GM18868 (cell line): Measurements from ENCODE around the gene NAA80.
"Not testable (repeated sequence)": the region's sequence is repeated elsewhere in the genome, so short reads cannot be mapped to it uniquely, and the experiment has no call there.

Source experiments
- ATAC-seq: cut with Tn5 transposase; IDR thresholded peaks from one replicate; pipeline ENCODE4 v1.9.1; 2021; ENCODE audit warnings: mild to moderate bottlenecking, moderate library complexity; ENCODE audit not compliant: unreplicated experiment

Gene NAA80

DNA sequence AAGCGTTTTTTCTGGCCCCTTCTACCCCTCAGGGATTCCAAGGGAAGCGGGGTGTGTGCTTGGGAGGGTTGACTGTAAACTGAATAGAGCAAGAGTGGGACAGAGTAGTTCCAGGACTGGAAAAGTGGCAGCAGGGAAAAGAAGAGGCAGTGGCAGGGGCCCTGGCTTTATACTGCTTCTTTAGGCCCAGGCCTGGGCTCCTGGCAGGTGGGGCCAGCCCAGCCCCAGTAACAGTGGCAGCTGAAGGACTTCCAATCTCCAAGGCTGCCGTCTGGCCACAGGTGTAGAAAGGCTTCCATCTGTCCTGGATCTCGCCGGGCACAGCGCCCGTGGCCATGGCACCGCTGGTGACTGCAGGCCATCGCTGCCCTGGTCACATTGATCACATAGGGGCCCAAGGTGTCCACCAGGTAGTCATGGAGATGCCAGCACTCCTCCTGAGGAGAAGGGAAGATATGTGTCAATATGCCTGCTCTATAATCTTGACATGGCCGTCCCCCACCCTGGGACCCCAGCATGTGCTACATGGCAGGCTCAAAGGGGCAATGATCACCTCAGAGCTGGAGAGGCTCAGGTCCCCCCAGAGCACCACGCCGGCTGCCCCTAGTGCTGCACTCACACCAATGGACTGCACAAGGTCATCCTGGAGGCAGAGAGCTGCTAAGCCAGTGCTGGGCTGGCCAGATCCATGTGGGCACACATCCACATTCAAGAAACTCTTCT is 6.0 kb downstream of the NAA80 start:
- no peak for ATAC-seq

DNA sequence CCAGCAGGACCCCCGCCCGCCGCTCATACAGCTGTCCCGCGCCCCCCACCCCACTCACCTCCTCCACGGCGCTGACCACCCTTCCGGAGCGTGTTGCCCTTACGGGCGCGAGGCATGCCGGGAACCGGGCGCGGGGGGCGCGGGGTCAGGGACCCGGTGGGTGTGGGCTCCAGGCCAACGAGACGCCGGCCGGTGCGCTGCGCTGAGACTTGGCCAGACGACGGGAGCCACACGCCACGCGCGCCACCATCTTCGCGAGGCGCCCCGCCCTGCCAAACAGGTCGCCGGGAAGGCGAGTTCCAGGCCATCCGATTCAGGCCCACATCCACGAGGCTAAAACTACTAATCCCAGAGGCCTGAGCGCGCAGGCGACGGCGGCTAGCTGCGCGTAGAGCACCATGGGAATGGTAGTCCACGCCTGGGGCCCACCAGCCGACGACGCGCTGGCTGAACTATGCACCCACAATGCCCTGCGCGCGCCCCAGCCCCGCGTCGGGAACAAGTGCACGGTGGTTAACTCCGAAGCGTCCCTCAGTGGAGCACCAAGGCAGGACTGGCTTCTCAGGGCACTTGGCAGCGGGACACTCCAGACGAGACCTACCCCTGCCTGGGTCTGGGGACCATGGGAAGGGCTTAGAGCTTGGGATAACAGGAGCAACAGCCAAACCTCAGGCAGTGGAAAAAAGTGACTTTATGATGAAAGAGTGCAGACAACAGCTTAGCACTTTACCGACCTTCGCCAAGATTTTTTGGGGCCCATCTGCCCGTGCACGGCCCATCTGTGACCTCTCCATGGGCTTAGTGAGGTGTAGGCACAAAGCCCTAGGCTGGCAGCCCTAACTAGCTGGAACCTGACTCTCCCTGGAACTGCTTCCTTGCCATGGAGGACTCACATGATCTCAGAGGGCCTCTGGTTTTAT is 6.8 kb downstream of the NAA80 start, which contains the start of gene IFRD2:
IFRD2 (minus strand) TSS at position 271 of the 920 bp plus-strand sequence; CDS start at position 116, 155 bp downstream.
- peak; percentile 94 for ATAC-seq

DNA sequence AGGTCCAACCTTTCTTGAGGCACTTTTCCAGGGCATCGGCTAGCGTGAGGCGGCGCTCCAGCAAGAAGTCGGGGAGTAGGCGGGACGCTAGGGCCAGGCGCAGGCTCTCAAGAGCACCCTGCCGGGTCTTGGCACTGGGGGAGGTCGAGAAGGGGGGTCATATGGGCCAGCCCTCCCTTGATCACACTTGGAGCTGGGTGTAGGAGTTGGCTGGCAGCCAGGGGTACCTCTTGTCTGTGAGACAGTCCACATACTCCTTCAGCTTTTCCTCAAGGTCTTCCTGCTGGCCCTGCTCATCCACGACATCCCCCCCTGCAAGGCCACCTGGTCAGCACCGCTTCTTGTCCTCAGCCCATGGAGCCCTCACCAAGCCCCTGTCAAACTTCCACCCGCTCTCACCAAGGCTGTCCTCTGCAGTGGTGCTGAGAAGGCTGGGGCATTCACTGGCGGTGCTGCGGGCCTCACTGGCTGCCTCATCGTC is 9.0 kb downstream of the NAA80 start:
- no peak for ATAC-seq

DNA sequence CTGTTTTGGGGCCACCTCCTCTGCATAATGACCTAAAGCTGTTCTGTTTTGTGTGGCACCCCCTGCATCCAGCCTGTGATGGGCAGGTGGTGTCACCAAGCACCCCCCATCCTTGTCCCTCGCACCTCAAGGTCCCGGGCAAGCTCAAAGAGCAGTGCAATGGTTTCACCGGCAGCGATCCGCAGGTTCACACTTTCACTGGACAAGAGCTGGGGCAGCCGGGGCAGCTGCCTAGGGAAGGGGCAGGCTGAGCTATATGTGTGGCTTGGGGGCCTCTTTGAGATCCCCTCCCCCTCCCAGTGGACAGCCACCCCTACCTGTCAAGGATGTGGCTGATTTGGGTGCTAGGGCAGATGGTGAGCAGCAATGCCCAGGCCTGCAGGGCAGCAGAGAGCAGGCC is 10.1 kb downstream of the NAA80 start:
- no peak for ATAC-seq

DNA sequence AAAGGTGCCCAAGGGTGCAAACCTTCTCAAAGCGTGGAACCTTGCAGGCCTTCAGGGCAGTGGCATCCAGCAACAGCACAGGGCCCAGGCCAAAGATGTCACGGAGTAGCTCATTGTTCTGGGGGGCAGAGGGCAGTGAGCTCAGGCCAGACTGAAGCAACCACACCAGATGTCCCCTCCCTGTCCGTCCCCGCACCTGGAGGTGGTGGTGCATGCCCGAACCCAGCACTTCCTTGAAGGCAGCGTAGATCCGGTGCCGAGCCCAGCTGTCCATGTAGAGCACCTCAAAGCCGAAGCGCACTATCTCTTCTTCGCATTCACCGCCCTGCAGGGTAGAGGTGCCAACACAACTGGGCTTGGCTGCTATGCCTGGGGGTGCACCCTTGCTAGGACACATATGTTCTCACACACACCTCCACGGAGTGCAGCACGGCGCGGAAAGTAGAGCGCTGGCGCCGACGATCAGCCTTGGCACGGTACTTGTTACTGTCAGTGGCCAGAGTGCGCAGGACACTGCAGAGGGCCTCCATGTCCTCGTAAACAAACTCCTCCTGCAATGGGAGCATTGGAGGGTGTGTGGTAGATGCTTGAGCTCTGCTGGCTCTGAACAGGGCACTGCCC is 10.7 kb downstream of the NAA80 start:
- no peak for ATAC-seq

DNA sequence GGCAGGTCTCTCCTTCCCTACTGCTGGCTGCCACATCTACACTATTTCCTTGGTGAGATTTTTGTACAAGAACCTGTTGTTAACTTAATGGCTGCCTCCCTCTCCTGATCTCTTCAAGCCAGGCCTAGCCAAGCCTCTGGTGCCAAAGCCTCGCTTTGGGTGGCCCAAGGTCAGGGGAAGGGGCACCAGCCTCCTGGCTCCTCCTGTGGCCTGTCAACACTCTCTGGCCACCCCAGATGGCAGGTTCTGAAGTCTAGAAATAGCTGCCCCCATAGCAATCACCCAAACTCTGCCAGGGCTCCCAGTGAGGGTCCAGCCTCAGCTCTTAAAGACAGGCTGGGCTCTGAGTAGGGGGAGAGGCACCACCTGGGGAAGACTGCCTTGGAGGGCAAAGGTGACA is 11.9 kb downstream of the NAA80 start:
- ATAC-seq = no peak

DNA sequence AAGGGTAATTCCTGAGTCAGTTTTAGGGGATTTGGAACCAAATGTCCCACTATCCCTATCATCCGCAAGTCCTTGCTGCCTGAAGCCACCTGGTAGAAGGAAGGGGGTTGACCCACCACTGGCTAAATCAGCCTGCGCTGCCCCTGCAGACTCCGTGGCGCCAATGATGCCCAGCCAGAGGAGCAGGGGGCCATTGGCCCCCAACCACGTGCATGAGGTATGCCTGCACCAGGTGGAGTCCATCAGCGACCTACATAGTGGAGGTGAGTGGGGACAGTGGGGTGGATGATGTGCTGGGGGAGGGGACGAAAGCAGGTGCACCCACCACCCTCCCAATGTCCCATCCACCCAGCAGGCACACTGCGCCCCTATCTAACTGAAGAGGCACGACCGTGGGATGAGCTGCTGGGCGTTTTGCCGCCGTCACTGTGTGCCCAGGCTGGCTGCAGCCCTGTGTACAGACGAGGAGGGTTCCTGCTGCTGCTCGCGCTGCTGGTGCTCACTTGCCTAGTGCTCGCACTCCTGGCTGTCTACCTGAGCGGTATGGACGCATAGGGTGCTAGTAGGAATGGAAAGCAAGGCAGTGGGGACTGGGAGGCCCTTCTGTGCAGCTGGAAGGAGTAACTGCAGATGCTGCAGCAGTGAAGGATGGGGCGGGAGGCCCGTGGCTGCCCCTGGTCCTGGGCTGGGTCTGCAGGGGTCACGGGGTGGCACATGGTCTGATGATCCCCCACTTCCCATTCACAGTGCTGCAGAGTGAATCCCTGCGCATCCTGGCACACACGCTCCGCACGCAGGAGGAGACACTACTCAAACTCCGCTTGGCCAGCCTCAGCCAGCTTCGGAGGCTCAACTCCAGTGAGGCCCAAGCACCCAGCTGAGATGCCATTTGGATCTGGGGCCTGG is 12.6 kb downstream of the NAA80 start:
- ATAC-seq = no peak

DNA sequence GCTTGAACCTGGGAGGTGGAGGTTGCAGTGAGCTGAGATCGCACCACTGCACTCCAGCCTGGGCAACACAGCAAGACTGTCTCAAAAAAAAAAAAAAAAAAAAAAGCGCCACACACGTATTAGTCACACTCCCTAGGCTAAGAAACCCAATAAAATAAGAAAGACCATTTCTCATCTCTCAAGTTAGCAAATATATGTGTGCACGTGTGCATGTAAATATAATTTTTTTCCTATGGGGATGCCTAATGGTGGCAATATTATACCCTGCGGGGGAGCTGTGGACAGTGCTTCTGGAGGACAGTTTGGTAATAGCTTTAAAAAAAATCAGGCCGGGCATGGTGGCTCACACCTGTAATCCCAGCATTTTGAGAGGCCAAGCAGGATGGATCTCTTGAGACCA is 15.1 kb downstream of the NAA80 start:
- ATAC-seq = not testable (repeated sequence)

DNA sequence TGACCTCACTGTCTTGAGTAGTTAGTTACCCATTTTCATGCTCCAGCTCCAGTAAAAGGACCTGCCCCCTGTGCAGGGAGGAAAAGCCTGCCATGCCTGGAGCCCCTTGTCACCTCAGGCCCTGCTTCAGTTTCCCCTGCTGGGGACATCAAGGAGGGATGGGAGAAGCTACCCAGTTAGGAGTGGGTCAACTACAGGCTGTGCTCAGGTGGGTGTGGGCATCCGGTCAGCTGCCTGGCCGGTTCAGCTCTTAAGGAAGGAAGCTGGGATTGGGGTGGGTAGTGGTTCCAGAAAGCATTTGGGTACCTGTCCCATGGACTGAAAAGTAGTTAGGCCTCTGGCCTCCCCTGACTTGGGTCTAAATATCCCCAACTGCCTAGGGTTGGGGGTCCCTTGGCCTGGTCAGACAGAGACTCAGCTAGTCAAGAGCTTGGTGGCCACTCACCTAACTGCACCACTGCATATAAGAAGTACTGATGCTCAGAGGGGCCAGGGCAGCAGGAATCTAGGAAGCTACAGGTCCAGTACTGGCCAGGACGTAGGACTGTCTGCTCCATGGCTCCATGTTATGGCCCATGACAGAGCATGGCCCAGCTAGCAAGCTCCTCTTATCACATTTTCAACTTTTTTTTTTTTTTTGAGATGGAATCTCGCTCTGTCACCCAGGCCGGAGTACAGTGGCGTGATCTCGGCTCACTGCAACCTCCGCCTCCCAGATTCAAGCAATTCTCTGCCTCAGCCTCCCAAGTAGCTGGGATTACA is 19.8 kb downstream of the NAA80 start:
- ATAC-seq = no peak

DNA sequence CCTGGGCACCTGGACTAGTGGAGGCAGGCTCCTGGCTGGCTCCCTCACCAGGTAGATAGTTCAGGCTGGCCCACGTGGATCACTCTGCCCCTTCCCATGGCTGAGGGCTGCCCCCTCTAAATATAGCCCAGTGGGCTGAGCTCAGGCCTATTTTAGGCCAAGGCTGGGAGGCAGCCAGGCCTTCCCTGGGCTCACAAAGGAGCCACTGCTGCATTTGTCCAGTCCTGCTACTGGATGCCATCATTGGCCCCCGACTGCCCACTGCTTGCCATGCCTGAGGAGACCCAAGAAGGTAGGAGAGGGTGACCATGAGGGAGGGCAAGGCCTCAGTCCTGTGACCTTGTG is 20.4 kb downstream of the NAA80 start, which contains the start of gene LSMEM2:
LSMEM2 (plus strand) TSS at position 208 of the 345 bp plus-strand sequence; CDS start at position 235, 27 bp downstream.
- no peak for ATAC-seq

DNA sequence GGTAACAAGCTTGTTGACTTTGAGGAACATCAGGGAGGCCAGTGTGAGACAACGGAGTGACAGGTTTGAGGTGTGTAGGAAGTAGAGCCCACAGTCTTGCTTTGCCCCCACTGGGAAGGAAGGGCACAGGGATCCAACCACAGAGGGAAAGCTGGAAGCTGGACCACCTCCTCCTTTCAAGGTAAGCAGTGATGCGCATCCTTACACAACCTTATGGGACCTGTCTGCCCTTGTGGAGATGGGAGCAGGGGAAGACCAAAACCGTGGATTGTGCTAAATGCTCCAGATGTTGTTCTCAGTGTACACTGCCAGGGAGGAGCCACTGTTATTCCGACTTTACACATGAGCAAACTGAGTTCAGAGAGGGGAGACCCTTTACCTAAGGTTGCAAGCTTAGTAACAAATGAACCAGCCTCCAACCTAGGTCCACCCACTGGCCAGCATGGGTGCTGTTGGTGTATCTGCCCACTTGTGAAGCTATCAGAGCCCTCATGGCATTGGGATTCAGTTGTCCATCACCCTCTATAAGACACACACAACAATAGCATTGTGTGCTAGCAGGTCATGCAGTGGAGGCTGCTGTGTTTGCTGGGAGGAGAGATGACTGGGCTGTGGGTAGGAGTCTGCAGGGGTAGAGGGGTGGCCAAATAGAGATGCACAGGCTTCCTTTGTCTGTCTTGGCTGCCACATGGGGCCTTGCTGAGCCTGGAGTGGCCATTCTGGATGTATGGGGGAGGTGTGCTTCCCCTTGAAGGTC is 20.9 kb downstream of the NAA80 start:
- ATAC-seq = no peak

DNA sequence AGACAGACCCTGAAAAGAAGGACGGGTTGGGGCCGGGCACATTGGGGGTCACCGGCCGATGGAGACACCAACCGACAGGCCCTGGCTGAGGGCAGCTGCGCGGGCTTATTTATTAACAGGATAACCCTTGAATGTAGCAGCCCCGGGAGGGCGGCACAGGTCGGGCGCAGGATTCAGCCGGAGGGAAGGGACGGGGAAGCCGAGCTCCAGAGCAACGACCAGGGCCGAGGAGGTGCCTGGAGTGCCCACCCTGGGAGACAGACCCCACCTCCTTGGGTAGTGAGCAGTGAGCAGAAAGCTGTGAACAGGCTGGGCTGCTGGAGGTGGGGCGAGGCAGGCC is 22.5 kb downstream of the NAA80 start:
- no peak for ATAC-seq

DNA sequence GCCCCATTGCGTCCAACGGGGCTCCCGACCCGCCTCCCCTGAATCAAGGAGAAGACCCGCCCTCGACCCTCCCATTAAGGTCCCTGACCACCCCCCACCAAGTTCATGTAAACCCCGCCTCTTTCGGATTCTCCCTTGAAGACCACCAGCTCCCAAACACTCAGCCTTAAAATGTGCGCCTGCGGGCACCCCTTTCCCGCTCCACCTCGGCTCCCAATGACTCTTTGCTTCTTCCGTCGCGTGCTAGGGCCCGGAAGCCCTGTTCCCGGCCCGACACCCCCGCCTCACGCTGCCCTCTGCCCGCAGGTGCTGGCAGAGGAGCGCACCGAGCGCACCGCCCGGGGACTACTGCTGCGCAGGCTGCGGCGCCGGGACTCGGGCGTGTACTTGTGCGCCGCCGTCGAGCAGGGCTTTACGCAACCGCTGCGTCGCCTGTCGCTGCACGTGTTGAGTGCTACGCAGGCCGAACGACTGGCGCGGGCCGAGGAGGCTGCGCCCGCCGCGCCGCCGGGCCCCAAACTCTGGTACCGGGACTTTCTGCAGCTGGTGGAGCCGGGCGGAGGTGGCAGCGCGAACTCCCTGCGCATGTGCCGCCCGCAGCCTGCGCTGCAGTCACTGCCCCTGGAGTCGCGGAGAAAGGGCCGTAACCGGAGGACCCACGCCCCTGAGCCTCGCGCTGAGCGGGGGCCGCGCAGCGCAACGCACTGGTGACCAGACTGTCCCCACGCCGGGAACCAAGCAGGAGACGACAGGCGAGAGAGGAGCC is 23.0 kb downstream of the NAA80 start:
- no peak for ATAC-seq

DNA sequence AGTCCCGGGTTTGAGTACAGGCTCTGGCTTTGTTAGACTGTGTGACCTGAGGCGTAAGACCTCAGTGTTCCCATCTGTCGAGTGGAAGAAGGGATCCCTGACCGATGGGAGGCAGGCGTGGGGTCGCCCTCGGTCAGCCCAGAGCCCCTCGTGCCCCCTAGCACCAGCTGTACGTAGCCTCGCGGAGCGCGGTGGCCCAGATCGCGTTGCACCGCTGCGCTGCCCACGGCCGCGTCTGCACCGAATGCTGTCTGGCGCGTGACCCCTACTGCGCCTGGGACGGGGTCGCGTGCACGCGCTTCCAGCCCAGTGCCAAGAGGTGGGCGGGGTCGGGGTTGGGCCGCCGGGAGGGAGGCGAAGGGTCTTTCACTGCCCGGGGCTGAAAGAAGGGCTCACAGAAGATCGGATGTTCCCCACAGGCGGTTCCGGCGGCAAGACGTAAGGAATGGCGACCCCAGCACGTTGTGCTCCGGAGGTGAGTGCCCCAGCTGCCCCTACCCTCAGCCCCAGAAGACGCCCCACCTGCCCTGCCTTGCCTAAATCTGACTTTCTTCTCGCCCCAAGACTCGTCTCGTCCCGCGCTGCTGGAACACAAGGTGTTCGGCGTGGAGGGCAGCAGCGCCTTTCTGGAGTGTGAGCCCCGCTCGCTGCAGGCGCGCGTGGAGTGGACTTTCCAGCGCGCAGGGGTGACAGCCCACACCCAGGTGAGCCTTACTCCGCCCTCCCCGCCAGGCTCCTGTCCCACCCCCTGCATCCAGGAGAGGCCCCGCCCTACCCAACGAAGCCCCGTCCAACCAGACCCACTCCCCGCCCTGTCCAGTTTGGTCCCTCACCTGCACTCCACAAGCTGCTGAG is 23.8 kb downstream of the NAA80 start:
- no peak for ATAC-seq

DNA sequence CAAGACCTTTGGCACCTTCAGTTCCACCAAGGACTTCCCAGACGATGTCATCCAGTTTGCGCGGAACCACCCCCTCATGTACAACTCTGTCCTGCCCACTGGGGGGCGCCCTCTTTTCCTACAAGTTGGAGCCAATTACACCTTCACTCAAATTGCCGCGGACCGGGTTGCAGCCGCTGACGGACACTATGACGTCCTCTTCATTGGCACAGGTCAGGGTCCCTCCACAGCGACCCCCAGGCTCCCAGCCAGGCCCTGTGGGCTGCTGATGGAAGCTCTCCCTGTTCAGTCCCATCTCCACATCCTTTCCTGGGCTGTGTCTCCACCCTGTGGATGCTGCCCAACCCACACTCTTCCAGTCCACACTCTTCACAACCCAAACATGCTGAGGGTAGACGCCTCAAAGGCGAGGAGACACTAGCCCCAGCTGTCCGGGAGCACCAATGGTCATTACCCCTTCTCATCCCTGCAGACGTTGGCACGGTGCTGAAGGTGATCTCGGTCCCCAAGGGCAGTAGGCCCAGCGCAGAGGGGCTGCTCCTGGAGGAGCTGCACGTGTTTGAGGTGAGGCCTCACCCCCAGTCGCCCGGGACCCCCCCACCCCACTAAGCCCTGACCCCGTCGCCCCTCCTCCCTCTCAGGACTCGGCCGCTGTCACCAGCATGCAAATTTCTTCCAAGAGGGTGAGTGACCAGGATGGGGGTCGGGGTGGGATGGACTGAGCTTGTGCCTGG is 24.7 kb downstream of the NAA80 start:
- no peak for ATAC-seq

DNA sequence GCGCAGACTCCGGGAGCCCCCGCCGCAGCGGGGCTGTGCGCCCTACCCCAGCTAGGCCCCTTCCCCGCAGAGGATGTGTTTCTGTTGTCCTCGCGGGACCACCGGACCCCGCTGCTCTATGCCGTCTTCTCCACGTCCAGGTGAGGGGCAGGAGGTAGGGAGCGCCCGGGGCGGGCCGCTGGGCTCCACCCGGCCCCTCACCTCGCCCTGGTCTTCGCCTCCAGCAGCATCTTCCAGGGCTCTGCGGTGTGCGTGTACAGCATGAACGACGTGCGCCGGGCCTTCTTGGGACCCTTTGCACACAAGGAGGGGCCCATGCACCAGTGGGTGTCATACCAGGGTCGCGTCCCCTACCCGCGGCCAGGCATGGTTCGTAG is 25.5 kb downstream of the NAA80 start:
- ATAC-seq = no peak
